GM21825 (cell line): Measurements from ENCODE around the gene ARHGEF7.
A peak's percentile ranks its signal among the peaks of the same experiment; 100 is the strongest.

Experiments used
- ATAC-seq: cut with Tn5 transposase; IDR thresholded peaks from one replicate; pipeline ENCODE4 v1.9.1; 2021; ENCODE audit warnings: mild to moderate bottlenecking, moderate library complexity; ENCODE audit not compliant: unreplicated experiment

ARHGEF7 gene

GRCh38 chr13:111295886-111296285 is 180.8 kb downstream of the ARHGEF7 start:
- no peak for ATAC-seq

- ATAC-seq, result no peak
Observed at GRCh38 chr13:111296417-111296816, 181.3 kb downstream of the ARHGEF7 start.

GRCh38 chr13:111298214-111298975 is 183.3 kb downstream of the ARHGEF7 start:
- ATAC-seq, result no peak

- no peak for ATAC-seq
Observed at GRCh38 chr13:111302045-111302726, 187.1 kb downstream of the ARHGEF7 start.

- ATAC-seq, result no peak
Observed at GRCh38 chr13:111303559-111303958, 188.4 kb downstream of the ARHGEF7 start.

GRCh38 chr13:111304041-111304544 is 189.0 kb downstream of the ARHGEF7 start:
- ATAC-seq, result peak; percentile 84

- ATAC-seq, result peak; percentile 32
Observed at GRCh38 chr13:111304603-111305289, 189.6 kb downstream of the ARHGEF7 start.

- no peak for ATAC-seq
Observed at GRCh38 chr13:111312944-111313590, 198.0 kb downstream of the ARHGEF7 start.

GRCh38 chr13:111313911-111314425 is 198.9 kb downstream of the ARHGEF7 start:
- ATAC-seq, result no peak

- no peak for ATAC-seq
Observed at GRCh38 chr13:111314852-111315251, 199.7 kb downstream of the ARHGEF7 start.

- ATAC-seq, result no peak
Observed at GRCh38 chr13:111315347-111315995, 200.4 kb downstream of the ARHGEF7 start.

GRCh38 chr13:111316161-111316730 is 201.1 kb downstream of the ARHGEF7 start:
- ATAC-seq, result no peak

- no peak for ATAC-seq
Observed at GRCh38 chr13:111317042-111317550, 202.0 kb downstream of the ARHGEF7 start.

GRCh38 chr13:111317571-111318345 is 202.6 kb downstream of the ARHGEF7 start:
- no peak for ATAC-seq

GRCh38 chr13:111318386-111318785 is 203.3 kb downstream of the ARHGEF7 start:
- no peak for ATAC-seq

GRCh38 chr13:111319521-111319920 is 204.4 kb downstream of the ARHGEF7 start:
- no peak for ATAC-seq

GRCh38 chr13:111319998-111320911 is 205.1 kb downstream of the ARHGEF7 start, which contains the start of gene TEX29:
Gene TEX29 (plus strand): TSS chr13:111320642. CDS start chr13:111320891, 249 bp downstream.
- no peak for ATAC-seq
